Measurements from ENCODE around the gene ESRRA.
A peak's percentile ranks its signal among the peaks of the same experiment; 100 is the strongest.

DNA sequence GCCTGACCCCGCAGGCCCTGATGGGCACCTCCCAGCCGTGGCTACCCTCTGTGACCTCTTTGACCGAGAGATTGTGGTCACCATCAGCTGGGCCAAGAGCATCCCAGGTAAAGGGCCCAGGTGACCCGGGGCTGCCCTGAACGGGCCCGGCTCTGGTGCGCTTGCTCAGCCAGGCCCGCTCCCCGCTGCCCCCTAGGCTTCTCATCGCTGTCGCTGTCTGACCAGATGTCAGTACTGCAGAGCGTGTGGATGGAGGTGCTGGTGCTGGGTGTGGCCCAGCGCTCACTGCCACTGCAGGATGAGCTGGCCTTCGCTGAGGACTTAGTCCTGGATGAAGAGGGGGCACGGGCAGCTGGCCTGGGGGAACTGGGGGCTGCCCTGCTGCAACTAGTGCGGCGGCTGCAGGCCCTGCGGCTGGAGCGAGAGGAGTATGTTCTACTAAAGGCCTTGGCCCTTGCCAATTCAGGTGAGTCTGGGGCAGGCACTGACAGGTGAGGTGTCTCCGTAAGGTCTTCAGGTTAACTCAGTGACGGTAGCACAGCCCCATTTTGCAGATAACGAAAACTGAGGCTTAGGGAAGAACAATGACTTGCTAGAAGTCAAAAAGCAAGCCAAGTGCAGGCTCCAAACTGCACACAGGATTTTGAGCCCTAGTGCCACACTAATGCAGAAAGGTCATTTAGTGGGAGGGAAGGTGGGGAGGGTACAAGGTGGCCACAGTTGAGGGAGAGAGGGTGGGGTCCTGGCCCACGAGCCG lies 9.7 kb downstream of the ESRRA start:
- TF ChIP-seq, protein P1, sequence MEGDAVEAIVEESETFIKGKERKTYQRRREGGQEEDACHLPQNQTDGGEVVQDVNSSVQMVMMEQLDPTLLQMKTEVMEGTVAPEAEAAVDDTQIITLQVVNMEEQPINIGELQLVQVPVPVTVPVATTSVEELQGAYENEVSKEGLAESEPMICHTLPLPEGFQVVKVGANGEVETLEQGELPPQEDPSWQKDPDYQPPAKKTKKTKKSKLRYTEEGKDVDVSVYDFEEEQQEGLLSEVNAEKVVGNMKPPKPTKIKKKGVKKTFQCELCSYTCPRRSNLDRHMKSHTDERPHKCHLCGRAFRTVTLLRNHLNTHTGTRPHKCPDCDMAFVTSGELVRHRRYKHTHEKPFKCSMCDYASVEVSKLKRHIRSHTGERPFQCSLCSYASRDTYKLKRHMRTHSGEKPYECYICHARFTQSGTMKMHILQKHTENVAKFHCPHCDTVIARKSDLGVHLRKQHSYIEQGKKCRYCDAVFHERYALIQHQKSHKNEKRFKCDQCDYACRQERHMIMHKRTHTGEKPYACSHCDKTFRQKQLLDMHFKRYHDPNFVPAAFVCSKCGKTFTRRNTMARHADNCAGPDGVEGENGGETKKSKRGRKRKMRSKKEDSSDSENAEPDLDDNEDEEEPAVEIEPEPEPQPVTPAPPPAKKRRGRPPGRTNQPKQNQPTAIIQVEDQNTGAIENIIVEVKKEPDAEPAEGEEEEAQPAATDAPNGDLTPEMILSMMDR (conservative IDR thresholded peaks at IDR 0.05; ENCODE audit: low read length), result 0 out of 2 replicates have a peak, but pooled peaks have one; percentile 22
- no peak for TF ChIP-seq EZH2phosphoT487 (IDR thresholded peaks at IDR 0.05; ENCODE audit: borderline replicate concordance, low read depth, low read length)

All from OCI-LY7 (cell line).